A549 (cell line): ENCODE measurements around the gene PTTG1IP. TPM values are rescaled to one million over a fixed set of nuclear protein-coding genes. Genes with fewer than 3 reads are reported as not detected.

ENCODE experiments used
- ATAC-seq, 2 experiments: fragments of 200-7000 bp in 1 of 2; fragments of >200 bp in 1 of 2; cut with Nextera tagmentation in 1 of 2; cut with Tn5 transposase in 1 of 2; 3 replicates each; pipeline versions ENCODE4 v1.8.0 to v1.9.1; 2018 to 2020; ENCODE audit warnings: mild to moderate bottlenecking in 1 of 2, moderate library complexity in 1 of 2
- CTCF ChIA-PET: fragments of 300-600 bp; sonication (Branson Sonifier 250); formaldehyde crosslinking; extraction: SDS; loops from one replicate; lab custom pipeline; 2021; ENCODE audit warnings: antibody characterized with exemption, inconsistent platforms; lab: Yijun Ruan, JAX
- POLR2A ChIA-PET: fragments of 350-600 bp; formaldehyde crosslinking; extraction: SDS; loops from one replicate; lab custom pipeline; 2021; ENCODE audit warnings: antibody characterized with exemption, inconsistent platforms; lab: Yijun Ruan, JAX
- DNase-seq, 2 experiments: peaks; one replicate each; pipeline versions ENCODE4 v3.0.0 to v3.0.0-alpha.2; 2011 to 2016; ENCODE audit warnings: low read depth in 1 of 2, low spot score in 1 of 2
- FAIRE-seq: peaks from 2 replicates; lab custom pipeline; 2011; peaks lifted over from hg19 to GRCh38; lab: Jason Lieb, UNC
- H3K27ac ChIP-seq, 2 experiments: fragments of >200 bp; sonication (Bioruptor Twin); formaldehyde crosslinking; 3 replicates each; pipeline ENCODE4 v1.5.1; 2016 to 2017
- H3K4me1 ChIP-seq: fragments of >200 bp; sonication (Bioruptor Twin); formaldehyde crosslinking; 3 replicates; pipeline ENCODE4 v1.6.1; 2016
- H3K4me2 ChIP-seq: fragments of >200 bp; sonication (Bioruptor Twin); formaldehyde crosslinking; 3 replicates; pipeline ENCODE4 v1.6.1; 2016
- H3K4me3 ChIP-seq: fragments of >200 bp; sonication (Bioruptor Twin); formaldehyde crosslinking; 3 replicates; pipeline ENCODE4 v1.5.1; 2016
- H3K9me3 ChIP-seq: fragments of >200 bp; sonication (Bioruptor Twin); formaldehyde crosslinking; 3 replicates; pipeline ENCODE4 v1.6.1; 2016
- BHLHE40 ChIP-seq: IDR thresholded peaks from 2 replicates; pipeline ENCODE4 v1.6.1; 2012; ENCODE audit warnings: low read depth, low read length, inconsistent platforms
- CBX8 ChIP-seq: fragments of 200-600 bp; sonication (generic); IDR thresholded peaks from 2 replicates; pipeline ENCODE4 v1.6.1; 2016
- CEBPB ChIP-seq, 2 experiments: fragments of >200 bp in 1 of 2; sonication (Bioruptor Twin) in 1 of 2; formaldehyde crosslinking in 1 of 2; IDR thresholded peaks; 2 replicates each; pipeline ENCODE4 v1.6.1; 2012 to 2016
- CHD4 ChIP-seq: fragments of 200-600 bp; sonication (generic); IDR thresholded peaks from 2 replicates; pipeline ENCODE4 v1.6.1; 2016; ENCODE audit warnings: antibody characterized with exemption, mild to moderate bottlenecking, borderline replicate concordance
- EP300 ChIP-seq, 2 experiments: fragments of >200 bp; sonication (Bioruptor Twin); formaldehyde crosslinking; IDR thresholded peaks; 2 replicates in 1 of 2; 3 replicates in 1 of 2; pipeline ENCODE4 v1.6.1; 2016 to 2017
- ESRRA ChIP-seq: fragments of 150-350 bp; IDR thresholded peaks from 2 replicates; pipeline ENCODE4 v1.6.1; 2014; ENCODE audit warnings: mild to moderate bottlenecking, low read length, borderline replicate concordance
- FOSL2 ChIP-seq, 2 experiments: fragments of 450-650 bp in 1 of 2; fragments of >200 bp in 1 of 2; sonication (Bioruptor Twin) in 1 of 2; formaldehyde crosslinking; IDR thresholded peaks; 2 replicates each; pipeline versions ENCODE4 v1.5.0 to v1.6.1; 2016 to 2020; ENCODE audit warnings: mild to moderate bottlenecking in 1 of 2, moderate library complexity in 1 of 2
- GATA3 ChIP-seq: IDR thresholded peaks from 2 replicates; pipeline ENCODE4 v1.6.1; 2012; ENCODE audit warnings: borderline replicate concordance
- HMGXB4 ChIP-seq: fragments of 250-450 bp; sonication (Bioruptor Pico); IDR thresholded peaks from 2 replicates; pipeline ENCODE4 v1.5.0; 2021; ENCODE audit warnings: mild to moderate bottlenecking, moderate library complexity, borderline replicate concordance
- HOXA7 ChIP-seq: fragments of 250-450 bp; sonication (Bioruptor Pico); IDR thresholded peaks from 2 replicates; pipeline ENCODE4 v1.5.0; 2020; ENCODE audit warnings: mild to moderate bottlenecking, moderate library complexity
- HOXB5 ChIP-seq: fragments of 250-450 bp; sonication (Bioruptor Pico); IDR thresholded peaks from 2 replicates; pipeline ENCODE4 v1.5.0; 2020; ENCODE audit warnings: mild to moderate bottlenecking, moderate library complexity
- JUN ChIP-seq, 2 experiments: fragments of >200 bp; sonication (Bioruptor Twin); formaldehyde crosslinking; IDR thresholded peaks; 2 replicates in 1 of 2; 3 replicates in 1 of 2; pipeline ENCODE4 v1.6.1; 2016 to 2017
- KDM1A ChIP-seq: fragments of 200-600 bp; sonication (generic); IDR thresholded peaks from 2 replicates; pipeline ENCODE4 v1.6.1; 2016; ENCODE audit warnings: low read depth, mild to moderate bottlenecking
- MAFK ChIP-seq: fragments of 450-650 bp; IDR thresholded peaks from 2 replicates; pipeline ENCODE4 v1.6.1; 2014; ENCODE audit not compliant: partially characterized antibody
- NFE2L2 ChIP-seq: fragments of 150-350 bp; conservative IDR thresholded peaks from 2 replicates; pipeline ENCODE4 v1.6.1; 2014; ENCODE audit warnings: low read length
- PBX3 ChIP-seq: IDR thresholded peaks from 2 replicates; pipeline ENCODE4 v1.6.1; 2012
- RCOR1 ChIP-seq: fragments of 150-350 bp; IDR thresholded peaks from 2 replicates; pipeline ENCODE4 v1.6.1; 2014; ENCODE audit warnings: antibody characterized with exemption, low read length, low read depth
- RNF2 ChIP-seq: fragments of 200-600 bp; sonication (generic); IDR thresholded peaks from 2 replicates; pipeline ENCODE4 v1.6.1; 2016; ENCODE audit warnings: low read depth, mild to moderate bottlenecking, antibody characterized with exemption, moderate library complexity, borderline replicate concordance
- SMC3 ChIP-seq: fragments of >200 bp; sonication (Bioruptor Twin); formaldehyde crosslinking; IDR thresholded peaks from 3 replicates; pipeline ENCODE4 v1.6.1; 2018; ENCODE audit warnings: inconsistent platforms
- SREBF2 ChIP-seq: fragments of 450-650 bp; IDR thresholded peaks from 2 replicates; pipeline ENCODE4 v1.6.1; 2014; ENCODE audit warnings: mild to moderate bottlenecking, moderate library complexity
- TFCP2L1 ChIP-seq: fragments of 250-450 bp; sonication (Bioruptor Pico); IDR thresholded peaks from 2 replicates; pipeline ENCODE4 v1.5.0; 2021; ENCODE audit warnings: mild to moderate bottlenecking
- TP53 ChIP-seq: fragments of 250-450 bp; sonication (Bioruptor Pico); IDR thresholded peaks from 2 replicates; pipeline ENCODE4 v1.5.0; 2021; ENCODE audit warnings: mild to moderate bottlenecking, moderate library complexity
- ZC3H11A ChIP-seq: fragments of 450-650 bp; IDR thresholded peaks from 2 replicates; pipeline ENCODE4 v1.6.1; 2014; ENCODE audit warnings: antibody characterized with exemption, mild to moderate bottlenecking
- ZNF302 ChIP-seq: fragments of 250-450 bp; sonication (Bioruptor Pico); IDR thresholded peaks from 2 replicates; pipeline ENCODE4 v1.9.0; 2021; ENCODE audit warnings: inconsistent platforms, mild to moderate bottlenecking, moderate library complexity
- WGBS: methylation state at CpG from one replicate; pipeline ENCODE4 v1.1.6; 2017; ENCODE audit errors: missing lambda C conversion rate; 5-methylcytosine and 5-hydroxymethylcytosine counted together
- polyA plus RNA-seq, 4 experiments: library from polyadenylated mRNA; depleted of rRNA in 3 of 4; stranded (reverse); fragments of >200 nt; fragmentation: RNase III in 1 of 4; extraction: RNeasy Plus Mini Kit Qiagen cat#74134 plus additional on column Dnase treatment in 1 of 4; gene quantifications; 2 replicates in 3 of 4; 3 replicates in 1 of 4; pipeline ENCODE4 v1.2.3, GENCODE V29; 2011 to 2017
- TF ChIP-seq, protein P1 (sequence below): IDR thresholded peaks from 2 replicates; pipeline ENCODE4 v1.6.1; 2012
- TF ChIP-seq, protein P2 (sequence below): fragments of 150-350 bp; IDR thresholded peaks from 2 replicates; pipeline ENCODE4 v1.6.1; 2014; ENCODE audit warnings: low read depth, mild to moderate bottlenecking, low read length

PTTG1IP gene
- polyA plus RNA-seq, 2 of the 4 experiments (the other 2 are of a cell fraction): 98.7 to 99.4 TPM

DNA sequence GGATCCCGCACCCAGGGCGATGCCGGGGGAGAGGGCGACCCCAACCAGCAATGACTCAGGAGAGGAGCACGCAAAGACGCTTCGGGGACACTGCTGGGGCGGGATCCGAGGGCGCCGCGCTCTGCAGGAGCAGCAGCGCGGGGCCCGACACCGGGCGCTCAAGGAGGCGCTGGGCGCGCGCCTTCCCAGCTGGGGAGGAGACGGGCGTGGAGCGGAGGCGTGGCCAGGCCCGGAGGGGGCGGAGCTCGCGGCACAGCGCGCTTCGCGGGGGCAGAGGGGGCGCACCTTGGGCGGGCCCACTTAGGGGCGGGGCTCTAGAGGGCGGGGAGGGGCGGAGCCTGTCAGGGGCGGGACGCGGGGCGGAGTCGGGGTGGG, 56.0 kb downstream of the PTTG1IP start:
- TF ChIP-seq PBX3 (no peak), NFE2L2 (no peak), ZC3H11A (no peak), JUN (IDR thresholded peaks at IDR 0.05) (no peak), CBX8 (no peak)
- TF ChIP-seq, protein P1, sequence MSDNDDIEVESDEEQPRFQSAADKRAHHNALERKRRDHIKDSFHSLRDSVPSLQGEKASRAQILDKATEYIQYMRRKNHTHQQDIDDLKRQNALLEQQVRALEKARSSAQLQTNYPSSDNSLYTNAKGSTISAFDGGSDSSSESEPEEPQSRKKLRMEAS: 0 out of 2 replicates have a peak, but pooled peaks have one; percentile 4
- TF ChIP-seq, all 56 proteins: peak for 1
- H3K4me2 ChIP-seq: peak overlapping the region; percentile 69
- H3K4me1 ChIP-seq: peaks cover 9% of the 10 kb centered on the region; the same call in 2 of the 3 replicates
- FAIRE-seq (no peak), ATAC-seq (peak; percentile 84 to 86), DNase-seq (peak; percentile 49 to 86)
- ChIA-PET CTCF (interaction anchor here (0.7 kb wide), 1 partner anchor 115 kb away, joined by 3 read pairs; no protein-coding TSS in a partner anchor), POLR2A (interaction anchor here (0.6 to 1.0 kb wide), 4 partner anchors 9 to 56 kb away, joined by 3 to 8 read pairs (median 6); partner anchors contain the start of genes PTTG1IP and UBE2G2)
- peaks cover 21% of the 10 kb centered on the region for H3K9me3 ChIP-seq
- no CpG with 5 or more reads among the region's 43 CpGs for whole genome bisulfite sequencing
- peak overlapping the region; percentile 64 for H3K4me3 ChIP-seq
- peak overlapping the region; percentile 85 to 97 for H3K27ac ChIP-seq

DNA sequence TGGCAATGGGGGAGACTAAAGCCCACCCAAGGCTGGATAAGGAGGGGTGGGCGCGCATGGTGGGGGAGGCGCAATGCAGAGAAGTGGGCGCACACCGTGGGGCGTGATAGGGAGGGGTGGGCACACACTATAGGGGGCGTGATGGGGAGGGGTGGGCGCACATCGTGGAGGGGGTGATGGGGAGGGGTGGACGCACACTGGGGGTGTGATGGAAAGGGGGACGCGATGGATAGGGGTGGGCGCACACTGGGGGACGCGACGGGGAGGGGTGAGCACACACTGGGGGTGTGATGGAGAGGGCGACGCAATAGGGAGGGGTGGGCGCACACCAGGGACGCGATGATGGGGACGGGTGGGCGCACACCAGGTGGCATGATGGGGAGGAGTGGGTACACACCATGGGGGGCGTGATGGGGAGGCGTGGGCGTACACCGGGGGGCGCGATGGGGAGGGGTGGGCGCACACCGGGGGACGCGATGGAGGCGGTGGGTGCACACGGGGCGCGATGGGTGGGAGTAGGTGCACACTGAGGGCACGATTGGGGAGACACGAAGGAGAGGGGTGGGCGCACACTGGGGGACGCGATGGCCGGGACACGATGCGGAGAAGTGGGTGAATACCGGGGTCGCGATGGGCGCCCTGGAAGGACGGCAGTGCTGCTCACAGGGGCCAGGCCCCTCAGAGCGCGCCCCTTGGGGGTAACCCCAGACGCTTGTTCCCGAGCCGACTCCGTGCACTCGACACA, 56.6 kb downstream of the PTTG1IP start:
- peak overlapping the region; percentile 16 to 97; a peak in 5 of 6 replicates for H3K27ac ChIP-seq
- ATAC-seq (no peak; a peak in 1 of 6 replicates), DNase-seq (no peak), FAIRE-seq (no peak)
- ChIA-PET POLR2A (interaction anchor here (0.9 to 1.0 kb wide), 3 partner anchors 10 to 57 kb away, joined by 5 to 8 read pairs (median 6); partner anchors contain the start of genes PTTG1IP and UBE2G2), CTCF (interaction anchor here (0.7 kb wide), 1 partner anchor 116 kb away, joined by 3 read pairs; no protein-coding TSS in a partner anchor)
- H3K4me1 ChIP-seq: peaks cover 9% of the 10 kb centered on the region; the same call in 2 of the 3 replicates
- H3K4me2 ChIP-seq: peak overlapping the region; percentile 69
- 91% methylated on average over 4 of the region's 57 CpGs for WGBS
- peaks cover 19% of the 10 kb centered on the region for H3K9me3 ChIP-seq
- TF ChIP-seq EP300 (IDR thresholded peaks at IDR 0.05): no peak
- no peak for TF ChIP-seq TFCP2L1 (CRISPR knock-in tag)
- TF ChIP-seq MAFK: no peak
- no peak for TF ChIP-seq CHD4
- no peak for TF ChIP-seq RNF2
- no peak for TF ChIP-seq NFE2L2
- TF ChIP-seq KDM1A: no peak
- TF ChIP-seq, protein P2, sequence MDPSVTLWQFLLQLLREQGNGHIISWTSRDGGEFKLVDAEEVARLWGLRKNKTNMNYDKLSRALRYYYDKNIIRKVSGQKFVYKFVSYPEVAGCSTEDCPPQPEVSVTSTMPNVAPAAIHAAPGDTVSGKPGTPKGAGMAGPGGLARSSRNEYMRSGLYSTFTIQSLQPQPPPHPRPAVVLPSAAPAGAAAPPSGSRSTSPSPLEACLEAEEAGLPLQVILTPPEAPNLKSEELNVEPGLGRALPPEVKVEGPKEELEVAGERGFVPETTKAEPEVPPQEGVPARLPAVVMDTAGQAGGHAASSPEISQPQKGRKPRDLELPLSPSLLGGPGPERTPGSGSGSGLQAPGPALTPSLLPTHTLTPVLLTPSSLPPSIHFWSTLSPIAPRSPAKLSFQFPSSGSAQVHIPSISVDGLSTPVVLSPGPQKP: no peak
- TF ChIP-seq SREBF2: no peak
- no peak for TF ChIP-seq ESRRA
- TF ChIP-seq HOXA7 (CRISPR knock-in tag): no peak
- TF ChIP-seq HOXB5 (CRISPR knock-in tag): no peak
- TF ChIP-seq SMC3: no peak
- H3K4me3 ChIP-seq: peak overlapping the region; percentile 64

- H3K4me2 ChIP-seq: peak overlapping the region; percentile 69; the same call in 2 of the 3 replicates
- FAIRE-seq (no peak), DNase-seq (no peak), ATAC-seq (no peak)
- peaks cover 9% of the 10 kb centered on the region; the same call in 2 of the 3 replicates for H3K4me1 ChIP-seq
- H3K9me3 ChIP-seq: peaks cover 13% of the 10 kb centered on the region
- ChIA-PET CTCF (interaction anchor here (1.0 to 1.1 kb wide), 2 partner anchors 15 to 23 kb away, joined by 3 read pairs; partner anchors contain the start of gene UBE2G2), POLR2A (interaction anchor here (1.0 to 2.4 kb wide), 2 partner anchors 14 to 50 kb away, joined by 3 to 7 read pairs; partner anchors contain the start of gene UBE2G2)
- 90% methylated on average over 8 of the region's 10 CpGs for WGBS
- H3K27ac ChIP-seq: no peak overlapping the region
- H3K4me3 ChIP-seq: no peak overlapping the region
- no peak for TF ChIP-seq HMGXB4 (CRISPR knock-in tag)
- no peak for TF ChIP-seq TFCP2L1 (CRISPR knock-in tag)
- no peak for TF ChIP-seq CEBPB (IDR thresholded peaks at IDR 0.05)
- TF ChIP-seq JUN (IDR thresholded peaks at IDR 0.05): no peak
- no peak for TF ChIP-seq PBX3
- no peak for TF ChIP-seq FOSL2 (IDR thresholded peaks at IDR 0.05)
- TF ChIP-seq FOSL2 (CRISPR knock-in tag; IDR thresholded peaks at IDR 0.05): no peak
- no peak for TF ChIP-seq BHLHE40
- no peak for TF ChIP-seq KDM1A
- no peak for TF ChIP-seq RCOR1
- no peak for TF ChIP-seq GATA3
- TF ChIP-seq ZNF302 (CRISPR knock-in tag): no peak
- TF ChIP-seq TP53 (CRISPR knock-in tag): no peak
Observed at GRCh38 chr21:44815852-44816628, 57.5 kb downstream of the PTTG1IP start.
